Measurements from ENCODE around the gene ANKS1B.

Gene ANKS1B

GRCh38 chr12:98812225-98812624 lies 1172.5 kb downstream of the ANKS1B start:
- DNase-seq (ENCODE audit: low read depth): no peak

DNA sequence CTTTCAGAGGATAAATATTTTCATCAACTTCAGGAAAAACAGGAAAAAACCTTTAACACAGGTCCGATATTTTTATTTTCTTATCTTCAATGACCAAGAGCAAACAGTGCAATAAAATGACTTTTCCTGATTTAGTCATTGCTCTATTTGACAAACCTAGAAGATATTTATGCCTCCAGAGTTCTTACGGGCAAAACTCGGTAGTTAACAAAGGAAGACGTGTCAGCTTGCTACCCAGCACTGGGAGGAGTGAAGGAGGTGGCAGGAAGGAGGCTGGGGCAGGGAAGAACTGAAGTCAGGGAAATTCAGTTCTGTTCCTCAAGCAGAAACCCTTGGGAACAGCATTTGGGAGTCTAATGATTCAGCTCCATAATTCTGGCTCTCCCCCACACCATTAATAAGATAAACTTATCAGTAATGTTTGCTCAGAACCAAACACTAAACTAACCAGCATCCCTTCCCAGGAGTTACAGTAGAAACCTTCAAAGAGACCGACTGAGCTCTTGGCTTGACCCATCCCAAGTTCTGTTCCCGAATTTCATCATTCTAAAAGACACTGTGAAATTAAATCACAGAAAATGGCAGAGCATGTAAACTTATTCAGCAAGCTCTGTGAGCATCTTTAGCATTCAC lies 1176.4 kb downstream of the ANKS1B start:
- DNase-seq (ENCODE audit: low read depth): no peak

- no peak for DNase-seq (ENCODE audit: low read depth)
These were observed 1177.5 kb downstream of the ANKS1B start for GRCh38 chr12:98807187-98807586.

DNA sequence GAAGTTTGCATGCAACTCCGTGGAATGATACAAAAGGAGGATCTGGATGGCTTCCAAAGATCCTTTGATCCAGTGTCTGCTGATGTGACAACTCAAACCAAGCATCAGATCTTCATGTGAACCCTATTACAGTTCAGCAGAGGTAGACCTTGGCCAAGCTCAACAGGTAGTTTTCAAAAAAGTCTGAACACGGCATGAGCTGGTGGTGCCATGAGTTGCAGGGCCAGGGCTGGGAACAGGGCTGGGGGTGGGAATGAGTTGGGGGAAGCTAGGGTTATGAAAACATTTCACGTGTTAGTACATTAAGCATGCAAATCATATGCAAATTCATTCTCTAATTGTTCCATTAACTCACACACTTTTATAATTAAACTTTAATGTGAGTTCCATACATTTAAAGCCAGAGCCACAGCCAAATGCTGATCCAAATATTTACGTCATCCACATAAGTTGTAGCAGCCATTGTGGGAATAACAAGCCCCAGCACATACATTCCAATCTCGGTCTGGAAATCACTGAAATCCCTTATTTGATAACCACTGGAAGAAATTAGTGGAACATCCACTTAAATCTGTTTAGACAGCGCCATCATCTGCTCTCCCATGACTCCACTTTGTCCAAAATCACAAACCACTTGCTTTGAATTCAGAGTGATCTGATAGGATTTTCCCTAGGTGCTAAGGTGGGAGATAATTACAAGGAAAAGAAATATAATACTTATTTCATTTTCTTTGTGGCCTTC lies 1181.1 kb downstream of the ANKS1B start:
- DNase-seq (ENCODE audit: low read depth): no peak

GRCh38 chr12:98799822-98800221 lies 1184.9 kb downstream of the ANKS1B start:
- no peak for DNase-seq (ENCODE audit: low read depth)

GRCh38 chr12:98799146-98799810 lies 1185.5 kb downstream of the ANKS1B start:
- DNase-seq (ENCODE audit: low read depth): no peak

GRCh38 chr12:98797200-98797599 lies 1187.5 kb downstream of the ANKS1B start:
- no peak for DNase-seq (ENCODE audit: low read depth)

- no peak for DNase-seq (ENCODE audit: low read depth)
These were observed 1188.0 kb downstream of the ANKS1B start for GRCh38 chr12:98796745-98797144.

- DNase-seq (ENCODE audit: low read depth): no peak
These were observed 1191.6 kb downstream of the ANKS1B start for GRCh38 chr12:98793121-98793520.

DNA sequence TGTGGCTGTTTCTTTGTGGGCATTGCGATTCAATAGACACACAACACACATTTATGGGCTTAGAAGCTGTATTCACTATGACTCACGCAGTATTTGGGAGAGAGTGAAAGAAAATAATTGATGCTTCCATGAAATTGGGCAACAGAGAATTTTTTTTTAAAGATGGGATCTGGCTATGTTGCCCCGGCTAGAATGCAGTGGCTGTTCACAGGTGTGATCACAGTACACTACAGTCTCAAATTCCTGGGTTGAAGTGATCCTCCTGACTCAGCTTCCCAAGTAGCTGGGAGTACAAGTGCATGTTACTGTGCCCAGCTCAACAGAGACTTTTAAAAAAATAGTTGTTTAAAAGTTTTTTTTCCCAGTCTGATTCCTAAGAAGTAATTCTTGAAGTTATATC lies 1193.3 kb downstream of the ANKS1B start:
- no peak for DNase-seq (ENCODE audit: low read depth)

DNA sequence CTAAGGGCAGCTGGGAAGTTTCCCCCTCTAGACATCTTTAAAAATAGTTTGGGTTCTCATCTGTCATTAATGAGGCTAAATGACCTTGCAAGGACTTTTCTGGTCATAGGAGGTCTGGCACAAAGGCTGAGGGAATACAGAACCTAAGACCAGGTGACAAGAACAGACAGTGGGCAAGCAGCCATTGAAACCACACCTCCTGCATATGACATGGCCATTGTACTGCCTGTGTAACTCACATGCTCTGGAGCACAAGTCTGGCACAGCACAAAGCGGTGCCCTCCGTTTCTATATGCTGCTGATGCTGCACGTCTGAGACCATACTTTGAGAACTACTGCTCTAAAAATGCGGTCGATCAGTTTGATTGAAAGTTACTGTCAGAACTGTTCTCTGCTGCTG lies 1196.3 kb downstream of the ANKS1B start:
- no peak for DNase-seq (ENCODE audit: low read depth)

GRCh38 chr12:98786653-98787052 lies 1198.1 kb downstream of the ANKS1B start:
- no peak for DNase-seq (ENCODE audit: low read depth)

DNA sequence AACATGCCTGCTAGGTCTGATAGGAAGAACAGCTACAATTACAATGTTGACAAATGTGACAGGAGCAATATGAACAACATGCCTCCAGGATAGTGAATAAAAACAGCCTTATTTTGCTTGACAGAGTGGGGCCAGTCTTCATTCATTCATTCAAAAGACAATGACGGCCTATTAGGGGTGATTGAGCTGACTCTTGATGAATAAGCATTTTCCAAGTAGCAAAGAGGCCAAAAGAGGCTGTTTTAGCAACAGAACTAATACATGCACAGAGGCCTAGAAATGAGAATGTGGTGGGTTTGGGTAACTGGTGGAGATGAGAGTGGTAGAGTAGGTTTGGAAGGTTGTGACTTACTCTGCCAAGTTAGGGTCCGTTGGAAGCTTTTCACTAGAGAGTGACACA lies 1201.3 kb downstream of the ANKS1B start:
- no peak for DNase-seq (ENCODE audit: low read depth)

DNA sequence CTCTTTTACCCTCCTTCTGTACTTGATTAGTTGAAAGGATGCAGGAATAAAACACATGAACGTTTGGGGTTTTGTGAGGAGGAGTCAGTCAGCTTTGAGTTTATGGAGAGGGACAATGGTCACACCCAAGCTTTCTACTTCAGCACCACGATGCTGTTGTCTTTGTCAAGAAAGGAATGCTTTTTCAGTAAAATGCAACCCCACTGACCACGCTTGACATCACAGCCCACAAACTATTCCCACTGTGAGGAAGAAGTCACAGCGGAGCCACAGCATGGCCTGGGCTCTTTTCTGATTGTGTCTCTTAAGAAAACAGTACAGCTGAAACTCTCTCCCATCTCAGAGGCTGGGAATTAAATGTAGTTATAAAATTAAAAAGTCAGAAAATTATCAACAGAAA lies 1204.5 kb downstream of the ANKS1B start:
- no peak for DNase-seq (ENCODE audit: low read depth)

DNA sequence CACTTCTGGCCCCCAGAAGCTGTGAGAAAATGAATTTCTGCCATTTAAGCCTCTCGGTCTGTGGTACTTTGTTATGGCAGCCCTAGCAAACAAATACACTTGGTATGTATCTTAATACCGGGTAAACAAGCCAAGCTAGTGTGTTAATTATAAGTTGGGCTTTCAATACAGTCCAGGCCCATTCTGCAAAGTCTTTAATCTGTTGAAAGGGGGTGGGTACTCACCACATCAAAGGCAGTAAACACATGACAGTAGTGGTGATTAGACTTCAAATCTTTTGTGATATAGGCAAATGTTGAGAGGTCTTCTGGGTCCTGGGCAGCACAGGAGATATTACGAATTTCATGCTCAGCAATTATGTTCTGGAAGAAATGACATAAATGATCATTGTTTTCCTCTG lies 1211.9 kb downstream of the ANKS1B start:
- DNase-seq (ENCODE audit: low read depth): no peak

DNA sequence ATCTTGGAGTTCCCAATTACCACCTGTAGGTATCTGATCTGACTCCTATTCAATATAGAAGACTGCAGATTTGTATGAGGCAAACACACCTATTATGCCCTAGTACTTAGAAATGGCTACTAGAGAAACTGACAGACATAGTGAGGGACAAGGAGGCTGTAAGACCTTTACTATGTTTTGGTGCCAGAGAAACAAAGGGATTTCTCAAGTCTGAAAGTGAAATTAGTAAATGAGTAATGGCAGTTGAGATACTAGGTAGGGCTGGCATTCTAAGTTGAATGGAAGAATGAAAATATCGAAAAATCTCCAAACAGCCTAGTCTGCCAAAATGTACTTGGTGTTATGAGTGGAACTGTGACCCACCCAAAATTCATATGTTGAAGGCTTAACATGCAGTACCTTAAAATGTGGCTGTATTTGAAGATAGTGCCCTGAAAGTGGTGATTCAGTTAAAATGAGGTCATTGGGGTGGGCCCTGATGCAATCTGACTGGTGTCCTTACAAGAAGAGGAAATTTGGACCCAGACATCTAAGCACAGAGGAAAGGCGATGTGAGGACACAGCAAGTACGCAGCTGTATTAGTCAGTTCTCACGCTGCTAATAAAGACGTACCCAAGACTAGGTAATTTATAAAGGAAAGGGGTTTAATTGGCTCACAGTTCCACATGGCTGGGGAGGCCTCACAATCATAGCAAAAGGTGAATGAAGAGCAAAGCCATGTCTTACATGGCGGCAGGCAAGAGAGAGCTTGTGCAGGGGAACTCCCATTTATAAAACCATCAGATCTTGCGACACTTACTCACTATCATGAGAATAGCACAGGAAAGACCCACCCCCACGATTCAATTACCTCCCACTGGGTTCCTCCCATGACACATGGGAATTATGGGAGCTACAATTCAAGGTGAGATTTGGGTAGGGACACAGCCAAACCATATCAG lies 1212.7 kb downstream of the ANKS1B start:
- DNase-seq (ENCODE audit: low read depth): no peak

GRCh38 chr12:98770230-98770629 lies 1214.5 kb downstream of the ANKS1B start:
- no peak for DNase-seq (ENCODE audit: low read depth)

DNA sequence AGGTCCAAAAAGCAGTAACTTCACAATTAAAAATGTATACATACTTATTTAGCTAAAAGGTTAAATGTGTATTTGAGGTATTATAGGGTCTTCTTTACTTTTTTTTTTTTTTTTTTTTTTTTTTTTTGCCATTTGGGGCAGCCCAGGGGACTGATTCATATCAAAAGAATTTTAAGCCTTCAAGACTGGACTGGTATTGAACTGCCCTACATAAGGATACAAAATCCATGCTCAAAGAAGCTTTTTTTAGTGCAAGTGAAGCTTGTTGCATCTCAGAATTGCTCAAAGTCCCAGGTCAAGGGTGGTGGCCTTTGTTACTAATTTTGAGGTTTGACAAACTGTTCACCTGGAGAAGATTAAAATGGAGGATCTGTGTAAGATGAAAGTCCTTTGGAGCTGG lies 1215.7 kb downstream of the ANKS1B start:
- DNase-seq (ENCODE audit: low read depth): no peak

DNA sequence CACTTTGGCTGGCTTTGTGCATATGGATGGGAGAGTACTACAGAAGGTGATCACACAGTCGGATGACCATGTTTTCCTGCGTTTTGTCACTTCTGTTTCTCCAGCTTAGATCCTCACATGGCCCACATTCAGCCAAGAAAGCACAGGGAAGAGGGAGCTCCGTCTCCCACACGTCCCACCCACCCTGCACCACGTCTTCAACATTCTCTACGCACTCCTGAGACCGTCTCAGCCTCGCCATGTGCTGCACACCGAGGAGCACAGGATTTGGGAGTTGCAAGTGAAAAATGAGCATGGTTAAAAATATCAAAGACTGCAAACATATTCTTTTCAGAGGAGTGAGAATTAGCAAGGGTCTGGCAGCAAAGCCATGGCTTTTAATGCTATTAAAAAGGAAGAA lies 1217.5 kb downstream of the ANKS1B start:
- no peak for DNase-seq (ENCODE audit: low read depth)

- no peak for DNase-seq (ENCODE audit: low read depth)
These were observed 1221.1 kb downstream of the ANKS1B start for GRCh38 chr12:98763656-98764055.

DNA sequence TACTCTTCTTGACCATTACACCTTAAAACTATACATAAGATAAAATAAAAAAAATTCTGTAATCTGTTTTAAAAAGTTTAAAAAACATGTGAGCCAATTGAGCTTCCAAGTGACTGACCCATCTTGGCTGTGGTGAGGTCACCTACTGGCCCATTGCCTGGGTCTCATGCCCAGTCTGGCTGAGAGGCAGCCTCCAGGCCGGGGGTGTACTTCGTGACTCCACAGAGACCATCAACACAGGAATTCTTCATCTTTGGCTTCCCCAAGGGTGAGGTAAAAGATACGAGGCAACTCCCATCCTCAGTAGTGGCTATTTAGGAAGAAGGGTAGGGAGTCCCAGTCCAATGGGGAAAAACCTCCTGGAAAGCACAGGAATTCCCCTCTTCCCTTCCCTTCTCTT lies 1226.4 kb downstream of the ANKS1B start:
- DNase-seq (ENCODE audit: low read depth): no peak

- DNase-seq (ENCODE audit: low read depth): no peak
These were observed 1227.3 kb downstream of the ANKS1B start for GRCh38 chr12:98757455-98757854.

Data from stimulated activated CD8-positive, alpha-beta memory T cell treated with anti-CD3 and anti-CD28 coated beads, Interleukin-15, amount 100 ng/mL, for 24 hours (primary cell).